AG09319 (cell line): ENCODE results near the gene HOXB2.

ENCODE experiments used
- DNase-seq: peaks from one replicate; pipeline ENCODE4 v3.0.0-alpha.2; 2010; ENCODE audit warnings: low read depth; ENCODE audit errors: extremely low read depth
- CTCF ChIP-seq: IDR thresholded peaks from 2 replicates; pipeline ENCODE4 v1.5.1; 2011; ENCODE audit warnings: low read depth, mild to moderate bottlenecking, inconsistent platforms, low read length, moderate library complexity

The HOXB2 gene

GRCh38 chr17:48545022-48545375 is at the start of gene HOXB2:
TSS of gene HOXB2 (minus strand) at chr17:48545109. CDS start at chr17:48544911, 198 bp downstream.
- TF ChIP-seq CTCF = no peak
- no peak for DNase-seq

- peak; percentile 82 for TF ChIP-seq CTCF
- peak; percentile 12 for DNase-seq
Observed at GRCh38 chr17:48593840-48594537, 49.1 kb upstream of the HOXB2 start.

- DNase-seq = no peak
- TF ChIP-seq CTCF = no peak
Observed at GRCh38 chr17:48593126-48593829, 48.4 kb upstream of the HOXB2 start, which contains the start of gene HOXB5. TSS of gene HOXB5 (minus strand) at chr17:48593779. CDS start at chr17:48593682, 97 bp downstream.

GRCh38 chr17:48592577-48592976 is 47.7 kb upstream of the HOXB2 start:
- no peak for TF ChIP-seq CTCF
- DNase-seq = no peak

GRCh38 chr17:48592057-48592514 is 47.2 kb upstream of the HOXB2 start:
- no peak for TF ChIP-seq CTCF
- DNase-seq = no peak

- no peak for TF ChIP-seq CTCF
- no peak for DNase-seq
Observed at GRCh38 chr17:48591255-48592056, 46.5 kb upstream of the HOXB2 start.

- no peak for DNase-seq
Observed at GRCh38 chr17:48590607-48591161, 45.8 kb upstream of the HOXB2 start.

More at GRCh38 chr17:48590607-48591161, 45.8 kb upstream of the HOXB2 start:
- no peak for TF ChIP-seq CTCF
